Astrocyte (in vitro differentiated cells and primary cell): ENCODE data around the gene ANLN. TPM values are rescaled to one million over a fixed set of nuclear protein-coding genes. Genes with fewer than 3 reads are reported as not detected.
A peak's percentile ranks its signal among the peaks of the same experiment; 100 is the strongest.

ENCODE experiments used
- DNase-seq: peaks from one replicate; pipeline ENCODE4 v3.0.0-alpha.2; 2010; ENCODE audit warnings: low read depth
- FAIRE-seq: peaks from 2 replicates; lab custom pipeline; 2011; peaks lifted over from hg19 to GRCh38; lab: Jason Lieb, UNC
- H2AFZ ChIP-seq: 2 replicates; pipeline ENCODE4 v1.6.0; 2012; ENCODE audit warnings: low read depth, low read length, inconsistent platforms
- H3K27ac ChIP-seq: 2 replicates; pipeline ENCODE4 v1.5.1; 2011; ENCODE audit warnings: low read depth, low read length, inconsistent platforms
- H3K27me3 ChIP-seq: 2 replicates; pipeline ENCODE4 v1.6.0; 2011; ENCODE audit warnings: low read length, inconsistent platforms; ENCODE audit not compliant: insufficient read depth
- H3K36me3 ChIP-seq: 2 replicates; pipeline ENCODE4 v1.5.1; 2011; ENCODE audit warnings: low read length, inconsistent platforms; ENCODE audit not compliant: insufficient read depth
- H3K4me1 ChIP-seq: 2 replicates; pipeline ENCODE4 v1.5.1; 2011; ENCODE audit warnings: low read length, inconsistent platforms; ENCODE audit not compliant: insufficient read depth
- H3K4me2 ChIP-seq: 2 replicates; pipeline ENCODE4 v1.6.0; 2012; ENCODE audit warnings: low read length, inconsistent platforms
- H3K4me3 ChIP-seq: 2 replicates; pipeline ENCODE4 v1.5.1; 2011; ENCODE audit warnings: low read depth, mild to moderate bottlenecking, low read length, inconsistent platforms; ENCODE audit not compliant: insufficient read depth
- H3K79me2 ChIP-seq: 2 replicates; pipeline ENCODE4 v1.6.0; 2012; ENCODE audit warnings: mild to moderate bottlenecking, low read length, inconsistent platforms; ENCODE audit not compliant: insufficient read depth
- H3K9ac ChIP-seq: 2 replicates; pipeline ENCODE4 v1.6.0; 2012; ENCODE audit warnings: mild to moderate bottlenecking, low read length, inconsistent platforms
- H3K9me3 ChIP-seq: 2 replicates; pipeline ENCODE4 v1.5.1; 2012; ENCODE audit warnings: low read depth, mild to moderate bottlenecking, low read length, inconsistent platforms; ENCODE audit not compliant: insufficient read depth
- H4K20me1 ChIP-seq: 2 replicates; pipeline ENCODE4 v1.6.0; 2012; ENCODE audit warnings: low read length, inconsistent platforms; ENCODE audit not compliant: insufficient read depth
- H3K27ac Mint-ChIP-seq: one replicate; pipeline ENCODE4 v1.8.0; 2021; ENCODE audit warnings: mild to moderate bottlenecking, mixed read lengths; ENCODE audit not compliant: unreplicated experiment
- H3K27me3 Mint-ChIP-seq: one replicate; pipeline ENCODE4 v1.8.0; 2021; ENCODE audit warnings: low read depth, mixed read lengths; ENCODE audit not compliant: unreplicated experiment
- H3K36me3 Mint-ChIP-seq: one replicate; pipeline ENCODE4 v1.8.0; 2021; ENCODE audit warnings: low read depth, mixed read lengths; ENCODE audit not compliant: unreplicated experiment
- H3K4me1 Mint-ChIP-seq: one replicate; pipeline ENCODE4 v1.8.0; 2021; ENCODE audit warnings: low read depth, mixed read lengths; ENCODE audit not compliant: unreplicated experiment
- H3K4me3 Mint-ChIP-seq: one replicate; pipeline ENCODE4 v1.8.0; 2021; ENCODE audit warnings: mild to moderate bottlenecking, moderate library complexity, mixed read lengths; ENCODE audit not compliant: unreplicated experiment
- H3K9me3 Mint-ChIP-seq: one replicate; pipeline ENCODE4 v1.8.0; 2021; ENCODE audit warnings: mild to moderate bottlenecking, mixed read lengths; ENCODE audit not compliant: unreplicated experiment
- CTCF ChIP-seq: IDR thresholded peaks from 2 replicates; pipeline ENCODE4 v1.5.1; 2011; ENCODE audit warnings: low read depth, mild to moderate bottlenecking, inconsistent platforms, low read length, moderate library complexity; ENCODE audit not compliant: insufficient read depth
- EZH2 ChIP-seq: IDR thresholded peaks from 2 replicates; pipeline ENCODE4 v1.6.1; 2012; ENCODE audit warnings: mild to moderate bottlenecking, low read length, inconsistent platforms; ENCODE audit not compliant: insufficient read depth
- total RNA-seq: library from RNA; stranded (reverse); gene quantifications from 2 replicates; pipeline ENCODE4 v1.2.1, GENCODE V29; 2021

Gene ANLN
- total RNA-seq, 1 donor from 2014 or later, result 20.4 TPM

DNA sequence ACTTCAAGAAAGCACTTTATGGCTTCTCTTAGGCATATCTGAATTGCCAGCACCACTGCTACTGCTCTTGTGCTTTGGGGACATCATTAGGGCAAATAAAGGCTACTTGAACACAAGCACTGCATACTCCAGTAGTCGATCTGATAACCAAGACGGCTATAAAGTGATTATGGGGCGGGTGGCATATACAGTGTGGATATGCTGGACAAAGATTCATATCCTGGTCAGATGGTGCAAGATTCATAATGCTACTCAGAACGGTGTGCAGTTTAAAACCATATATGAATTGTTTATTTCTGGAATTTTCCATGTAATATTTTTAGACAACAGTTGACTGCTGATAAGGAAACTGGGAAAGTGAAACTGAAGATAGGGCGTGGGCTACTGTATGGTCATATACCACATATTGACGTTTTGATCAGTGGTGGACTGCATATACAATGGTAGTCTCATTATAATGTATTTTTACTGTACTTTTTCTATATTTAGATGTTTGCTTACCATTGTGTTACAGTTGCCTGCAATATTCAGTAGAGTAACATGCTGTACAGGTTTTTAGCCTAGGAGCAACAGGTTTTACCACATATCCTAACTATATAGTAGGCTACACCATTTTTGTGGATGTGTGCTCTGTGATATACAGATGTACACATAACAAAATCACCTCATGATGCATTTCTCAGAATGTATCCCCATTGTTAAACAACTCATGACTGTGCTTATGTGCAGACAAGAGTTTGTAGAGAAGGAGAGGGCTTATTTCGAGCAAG lies 15.2 kb downstream of the ANLN start:
- Histone ChIP-seq H3K9me3 (no peaks in the 10 kb centered on the region), H3K4me1 (peaks cover 7% of the 10 kb centered on the region), H3K9ac (no peak overlapping the region), H3K4me3 (no peak overlapping the region), H2AFZ (no peak overlapping the region), H3K4me2 (no peak overlapping the region), H3K27me3 (no peaks in the 10 kb centered on the region), H3K27ac (no peak overlapping the region), H3K79me2 (peaks cover 89% of the 10 kb centered on the region), H4K20me1 (no peaks in the 10 kb centered on the region), H3K36me3 (peaks cover 7% of the 10 kb centered on the region)
- no peaks in the 10 kb centered on the region for H3K27me3 Mint-ChIP-seq
- no peaks in the 10 kb centered on the region for H3K9me3 Mint-ChIP-seq
- no peak for DNase-seq
- no peak for FAIRE-seq
- H3K4me3 Mint-ChIP-seq, result no peak overlapping the region
- H3K36me3 Mint-ChIP-seq, result no peaks in the 10 kb centered on the region
- no peak overlapping the region for H3K27ac Mint-ChIP-seq
- peaks cover 8% of the 10 kb centered on the region for H3K4me1 Mint-ChIP-seq
- TF ChIP-seq CTCF (no peak), EZH2 (no peak)

DNA sequence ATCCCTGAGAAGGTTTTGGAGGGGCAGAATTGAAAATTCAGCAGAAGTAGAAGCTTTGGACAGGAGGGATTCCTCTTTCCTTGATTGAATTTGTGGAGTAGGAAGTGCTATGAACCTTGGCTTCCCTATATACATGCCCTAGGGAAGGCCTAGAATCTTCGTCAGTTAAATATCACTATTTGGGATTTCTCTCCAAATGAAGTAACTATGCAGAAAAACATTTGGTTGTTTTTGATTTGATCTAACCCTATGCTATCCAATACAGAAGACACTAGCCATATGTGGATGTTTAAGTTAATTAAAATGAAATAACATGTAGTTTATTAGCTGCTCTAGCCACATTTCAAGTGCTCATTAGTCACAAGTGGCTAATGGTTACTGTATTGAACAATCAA lies 15.7 kb downstream of the ANLN start:
- DNase-seq (no peak), FAIRE-seq (no peak)
- Mint-ChIP-seq H3K9me3 (no peaks in the 10 kb centered on the region), H3K36me3 (no peaks in the 10 kb centered on the region), H3K4me3 (no peak overlapping the region), H3K27ac (no peak overlapping the region), H3K27me3 (no peaks in the 10 kb centered on the region), H3K4me1 (peaks cover 8% of the 10 kb centered on the region)
- no peaks in the 10 kb centered on the region for H4K20me1 ChIP-seq
- H3K36me3 ChIP-seq, result peaks cover 10% of the 10 kb centered on the region
- peaks cover 85% of the 10 kb centered on the region for H3K79me2 ChIP-seq
- H3K4me3 ChIP-seq, result no peak overlapping the region
- H3K27ac ChIP-seq, result no peak overlapping the region
- H3K9me3 ChIP-seq, result no peaks in the 10 kb centered on the region
- H2AFZ ChIP-seq, result no peak overlapping the region
- peaks cover 7% of the 10 kb centered on the region for H3K4me1 ChIP-seq
- H3K9ac ChIP-seq, result no peak overlapping the region
- no peak overlapping the region for H3K4me2 ChIP-seq
- no peaks in the 10 kb centered on the region for H3K27me3 ChIP-seq
- TF ChIP-seq CTCF, result no peak
- no peak for TF ChIP-seq EZH2

DNA sequence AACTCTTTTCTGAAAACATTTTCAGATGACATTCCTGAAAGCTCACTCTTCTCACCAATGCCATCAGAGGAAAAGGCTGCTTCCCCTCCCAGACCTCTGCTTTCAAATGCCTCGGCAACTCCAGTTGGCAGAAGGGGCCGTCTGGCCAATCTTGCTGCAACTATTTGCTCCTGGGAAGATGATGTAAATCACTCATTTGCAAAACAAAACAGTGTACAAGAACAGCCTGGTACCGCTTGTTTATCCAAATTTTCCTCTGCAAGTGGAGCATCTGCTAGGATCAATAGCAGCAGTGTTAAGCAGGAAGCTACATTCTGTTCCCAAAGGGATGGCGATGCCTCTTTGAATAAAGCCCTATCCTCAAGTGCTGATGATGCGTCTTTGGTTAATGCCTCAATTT lies 16.5 kb downstream of the ANLN start:
- H3K4me1 ChIP-seq, result peaks cover 5% of the 10 kb centered on the region
- H2AFZ ChIP-seq, result peak overlapping the region; percentile 72
- peaks cover 17% of the 10 kb centered on the region for H3K36me3 ChIP-seq
- peaks cover 5% of the 10 kb centered on the region for H3K4me1 Mint-ChIP-seq
- no peak for TF ChIP-seq EZH2
- TF ChIP-seq CTCF, result no peak
- H3K27ac ChIP-seq, result no peak overlapping the region
- no peaks in the 10 kb centered on the region for H3K36me3 Mint-ChIP-seq
- H3K4me2 ChIP-seq, result peak overlapping the region; percentile 66
- H3K27me3 Mint-ChIP-seq, result no peaks in the 10 kb centered on the region
- H4K20me1 ChIP-seq, result no peaks in the 10 kb centered on the region
- DNase-seq, result peak; percentile 20
- FAIRE-seq, result no peak
- no peaks in the 10 kb centered on the region for H3K9me3 ChIP-seq
- H3K4me3 Mint-ChIP-seq, result no peak overlapping the region
- peaks cover 88% of the 10 kb centered on the region for H3K79me2 ChIP-seq
- H3K9ac ChIP-seq, result peak overlapping the region; percentile 19
- no peaks in the 10 kb centered on the region for H3K27me3 ChIP-seq
- no peak overlapping the region for H3K4me3 ChIP-seq
- H3K9me3 Mint-ChIP-seq, result no peaks in the 10 kb centered on the region
- H3K27ac Mint-ChIP-seq, result no peak overlapping the region
